COLO668 (cell line): ENCODE results near the gene TMEM181.
"Not testable (repeated sequence)": the region's sequence is repeated elsewhere in the genome, so short reads cannot be mapped to it uniquely, and the experiment has no call there.

Experiments
- DNase-seq: peaks from one replicate; lab custom pipeline; 2025; ENCODE audit not compliant: unreplicated experiment; lab: John Stamatoyannopoulos, UW

TMEM181 gene

GRCh38 chr6:158635427-158636073 is 75.7 kb downstream of the TMEM181 start:
- no peak for DNase-seq

- DNase-seq, result no peak
Measured at GRCh38 chr6:158636778-158637177, 76.9 kb downstream of the TMEM181 start.

GRCh38 chr6:158638324-158638854 is 78.5 kb downstream of the TMEM181 start:
- no peak for DNase-seq

GRCh38 chr6:158639056-158639455 is 79.2 kb downstream of the TMEM181 start:
- no peak for DNase-seq

GRCh38 chr6:158640519-158640918 is 80.6 kb downstream of the TMEM181 start:
- no peak for DNase-seq

GRCh38 chr6:158642097-158642601 is 82.3 kb downstream of the TMEM181 start:
- DNase-seq, result no peak

GRCh38 chr6:158643836-158644230 is 83.9 kb downstream of the TMEM181 start:
- no peak for DNase-seq

- DNase-seq, result peak; percentile 84
Measured at GRCh38 chr6:158644231-158645063, 84.6 kb downstream of the TMEM181 start, which contains the start of gene DYNLT1. Gene DYNLT1 (minus strand): TSS chr6:158644743. CDS start chr6:158644708, 35 bp downstream.

- no peak for DNase-seq
Measured at GRCh38 chr6:158645064-158646022, 85.5 kb downstream of the TMEM181 start.

GRCh38 chr6:158646023-158646910 is 86.4 kb downstream of the TMEM181 start:
- no peak for DNase-seq

GRCh38 chr6:158647501-158647900 is 87.6 kb downstream of the TMEM181 start:
- DNase-seq, result no peak

GRCh38 chr6:158648682-158649131 is 88.8 kb downstream of the TMEM181 start:
- DNase-seq, result no peak

- DNase-seq, result no peak
Measured at GRCh38 chr6:158649289-158650143, 89.6 kb downstream of the TMEM181 start, which contains the start of gene SYTL3. Gene SYTL3 (plus strand): TSS chr6:158650054. CDS start chr6:158663269, 13,215 bp downstream.

GRCh38 chr6:158651981-158652737 is 92.3 kb downstream of the TMEM181 start:
- DNase-seq, result not testable (repeated sequence)

- no peak for DNase-seq
Measured at GRCh38 chr6:158653577-158654354, 93.9 kb downstream of the TMEM181 start.

- no peak for DNase-seq
Measured at GRCh38 chr6:158654498-158654897, 94.6 kb downstream of the TMEM181 start.

GRCh38 chr6:158654960-158655489 is 95.1 kb downstream of the TMEM181 start:
- no peak for DNase-seq
